Measurements from ENCODE around the gene XRN2. TPM values are rescaled to one million over a fixed set of nuclear protein-coding genes. Genes with fewer than 3 reads are reported as not detected.

XRN2 gene
- total RNA-seq, 4 donors from 2014 or later: 25.2 to 61.2 (median 47.1) TPM

DNA sequence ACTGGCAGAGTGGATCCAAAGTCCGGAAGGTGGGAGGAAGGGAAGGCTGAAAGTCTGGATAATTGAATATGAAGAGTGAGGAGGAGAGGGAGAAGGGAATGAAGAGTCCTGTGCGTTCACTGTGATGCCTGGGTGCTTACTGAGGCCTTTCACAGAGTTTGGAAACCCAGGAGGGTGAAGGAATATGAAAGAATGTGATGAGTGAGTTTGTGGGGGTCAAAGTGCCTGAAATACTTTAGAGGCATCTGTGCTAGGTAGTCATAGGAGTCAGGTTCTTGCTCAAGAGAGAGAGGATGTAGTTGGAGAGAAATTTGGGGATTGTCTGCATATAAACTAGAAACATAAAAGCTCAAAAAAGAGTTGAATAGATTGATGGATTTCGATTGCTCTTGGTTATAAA is 73.5 kb downstream of the XRN2 start:
- H3K9me3 ChIP-seq: no peaks in the 10 kb centered on the region
- H3K4me1 ChIP-seq: no peaks in the 10 kb centered on the region
- peaks cover under 1 to 47% (median 7%) of the 10 kb centered on the region in 3 donors for H3K36me3 ChIP-seq
- H3K27ac ChIP-seq: no peak overlapping the region
- WGBS, 2 donors: 89 to 94% methylated on average over 3 of the region's 3 CpGs
- intact Hi-C loops (cut with DNase I): no loop called here
- no peak for TF ChIP-seq POLR2A (IDR thresholded peaks at IDR 0.05)
- TF ChIP-seq, protein P1, sequence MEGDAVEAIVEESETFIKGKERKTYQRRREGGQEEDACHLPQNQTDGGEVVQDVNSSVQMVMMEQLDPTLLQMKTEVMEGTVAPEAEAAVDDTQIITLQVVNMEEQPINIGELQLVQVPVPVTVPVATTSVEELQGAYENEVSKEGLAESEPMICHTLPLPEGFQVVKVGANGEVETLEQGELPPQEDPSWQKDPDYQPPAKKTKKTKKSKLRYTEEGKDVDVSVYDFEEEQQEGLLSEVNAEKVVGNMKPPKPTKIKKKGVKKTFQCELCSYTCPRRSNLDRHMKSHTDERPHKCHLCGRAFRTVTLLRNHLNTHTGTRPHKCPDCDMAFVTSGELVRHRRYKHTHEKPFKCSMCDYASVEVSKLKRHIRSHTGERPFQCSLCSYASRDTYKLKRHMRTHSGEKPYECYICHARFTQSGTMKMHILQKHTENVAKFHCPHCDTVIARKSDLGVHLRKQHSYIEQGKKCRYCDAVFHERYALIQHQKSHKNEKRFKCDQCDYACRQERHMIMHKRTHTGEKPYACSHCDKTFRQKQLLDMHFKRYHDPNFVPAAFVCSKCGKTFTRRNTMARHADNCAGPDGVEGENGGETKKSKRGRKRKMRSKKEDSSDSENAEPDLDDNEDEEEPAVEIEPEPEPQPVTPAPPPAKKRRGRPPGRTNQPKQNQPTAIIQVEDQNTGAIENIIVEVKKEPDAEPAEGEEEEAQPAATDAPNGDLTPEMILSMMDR (IDR thresholded peaks at IDR 0.05): no peak
- no peaks in the 10 kb centered on the region for H3K27me3 ChIP-seq
- H3K4me3 ChIP-seq: no peak overlapping the region
- DNase-seq: no peak

DNA sequence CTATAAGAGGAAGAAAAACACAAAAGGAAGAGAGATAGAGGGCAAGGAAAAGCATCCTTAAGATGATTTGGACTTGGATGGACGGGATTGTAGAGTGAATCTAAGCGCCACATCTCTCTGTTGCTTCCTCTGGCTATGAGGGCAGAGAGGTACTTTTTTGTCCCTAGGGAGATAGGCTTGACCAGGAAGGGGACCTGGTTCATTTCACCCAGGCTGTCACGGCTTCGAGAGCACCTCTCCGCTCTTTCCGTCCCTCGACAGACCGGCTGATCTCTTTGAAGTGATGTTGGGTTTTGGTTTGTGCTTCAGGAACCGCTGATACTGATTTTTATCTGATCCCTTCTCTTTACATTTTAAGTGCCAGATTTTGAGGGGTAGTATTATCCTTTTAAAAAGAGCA is 74.6 kb downstream of the XRN2 start:
- intact Hi-C loops (cut with DNase I): no loop called here
- Histone ChIP-seq H3K27ac (no peak overlapping the region), H3K4me3 (no peak overlapping the region), H3K36me3 (peaks cover 0 to 57% (median 12%) of the 10 kb centered on the region in 3 donors), H3K4me1 (no peaks in the 10 kb centered on the region), H3K27me3 (no peaks in the 10 kb centered on the region), H3K9me3 (no peaks in the 10 kb centered on the region)
- 94 to 95% methylated on average over 9 of the region's 9 CpGs for WGBS, 2 donors
- no peak for DNase-seq
- TF ChIP-seq, protein P1 (IDR thresholded peaks at IDR 0.05): no peak

DNA sequence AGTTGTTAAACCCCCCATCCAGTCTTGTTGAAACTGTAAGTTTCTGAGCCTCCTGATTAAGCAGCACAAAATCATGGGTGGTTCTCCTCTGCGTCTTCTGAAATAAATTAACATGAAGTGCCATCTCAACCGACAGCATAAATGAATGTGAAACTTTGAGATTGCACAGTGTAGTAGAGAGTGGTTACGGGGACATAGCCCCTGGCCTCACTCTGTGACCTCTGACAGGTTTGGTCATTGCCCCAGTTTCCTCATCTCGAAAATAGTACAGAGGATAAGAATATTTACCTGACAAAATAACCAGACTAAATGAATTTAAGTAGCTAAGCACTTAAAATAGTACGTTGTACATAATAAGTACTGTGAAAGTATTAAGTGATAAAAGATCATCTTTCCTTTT is 75.1 kb downstream of the XRN2 start:
- H3K4me3 ChIP-seq: no peak overlapping the region
- intact Hi-C loops (cut with DNase I): no loop called here
- TF ChIP-seq, protein P1 (IDR thresholded peaks at IDR 0.05): no peak
- TF ChIP-seq POLR2A (IDR thresholded peaks at IDR 0.05): no peak
- no peaks in the 10 kb centered on the region for H3K27me3 ChIP-seq
- no peak overlapping the region for H3K27ac ChIP-seq
- DNase-seq: no peak
- 94 to 95% methylated on average over 5 of the region's 5 CpGs for WGBS, 2 donors
- no peaks in the 10 kb centered on the region for H3K4me1 ChIP-seq
- no peaks in the 10 kb centered on the region for H3K9me3 ChIP-seq
- H3K36me3 ChIP-seq: peaks cover 0 to 63% (median 17%) of the 10 kb centered on the region in 3 donors

DNA sequence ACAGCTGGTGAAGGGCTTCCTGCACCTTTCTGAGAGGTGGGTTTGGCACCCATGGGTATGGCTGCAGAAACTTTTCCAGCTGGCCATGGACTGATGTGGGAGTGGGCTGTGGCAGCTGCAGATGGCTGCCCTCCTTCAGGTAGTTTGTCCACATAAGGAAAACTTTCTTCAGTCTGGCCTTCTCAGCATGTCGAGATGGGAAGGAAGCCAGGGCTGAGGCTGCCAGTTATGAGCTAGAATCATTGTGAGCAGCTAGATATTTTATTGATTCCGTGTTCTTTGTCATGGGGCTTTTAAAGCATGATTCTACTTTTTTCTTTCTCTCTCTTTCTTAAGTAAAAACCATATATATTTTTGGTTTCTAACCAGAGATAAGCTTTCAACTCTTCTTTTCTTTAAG is 77.6 kb downstream of the XRN2 start:
- intact Hi-C loops (cut with DNase I): no loop called here
- H3K36me3 ChIP-seq: peaks cover 0 to 84% (median 23%) of the 10 kb centered on the region in 3 donors
- TF ChIP-seq, protein P1 (IDR thresholded peaks at IDR 0.05): no peak
- TF ChIP-seq POLR2A (IDR thresholded peaks at IDR 0.05): no peak

DNA sequence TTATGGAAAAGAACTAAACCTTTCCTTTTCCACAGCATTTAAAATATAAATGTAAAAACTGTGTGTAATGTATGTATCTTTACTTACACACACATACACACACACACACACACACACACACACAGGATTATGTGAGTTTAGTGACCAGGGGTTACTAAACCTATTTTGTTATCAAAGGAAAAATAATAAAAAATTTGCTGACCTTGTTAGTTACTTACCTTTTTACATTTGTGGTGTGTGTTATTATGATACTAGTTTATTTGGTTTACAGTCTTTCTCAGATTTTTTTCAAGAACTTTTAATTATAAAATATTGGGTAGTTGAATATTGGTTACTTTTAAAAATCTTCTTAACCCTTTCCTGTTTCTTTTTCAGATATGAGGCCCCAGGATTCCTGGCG is 78.5 kb downstream of the XRN2 start:
- no peaks in the 10 kb centered on the region for H3K9me3 ChIP-seq
- 86 to 91% methylated on average over 1 of the region's 1 CpG for WGBS, 2 donors

More for the DNA sequence above, 77.6 kb downstream of the XRN2 start:
- WGBS, 2 donors: 77 to 79% methylated on average over 2 of the region's 2 CpGs
- Histone ChIP-seq H3K27me3 (no peaks in the 10 kb centered on the region), H3K4me3 (no peak overlapping the region), H3K4me1 (no peaks in the 10 kb centered on the region), H3K27ac (no peak overlapping the region), H3K9me3 (no peaks in the 10 kb centered on the region)
- no peak for DNase-seq

More for the DNA sequence above, 78.5 kb downstream of the XRN2 start:
- H3K36me3 ChIP-seq: peaks cover 0 to 84% (median 25%) of the 10 kb centered on the region in 3 donors
- intact Hi-C loops (cut with DNase I): no loop called here
- no peaks in the 10 kb centered on the region for H3K4me1 ChIP-seq
- H3K27me3 ChIP-seq: no peaks in the 10 kb centered on the region
- no peak overlapping the region for H3K27ac ChIP-seq
- DNase-seq: no peak
- no peak for TF ChIP-seq POLR2A (IDR thresholded peaks at IDR 0.05)
- TF ChIP-seq, protein P1 (IDR thresholded peaks at IDR 0.05): no peak
- H3K4me3 ChIP-seq: no peak overlapping the region

Data from esophagus squamous epithelium (tissue), 5 donors.